ENCODE measurements around the gene RNF212.

- TF ChIP-seq EZH2 (IDR thresholded peaks at IDR 0.05; ENCODE audit: insufficient read depth, poor library complexity, severe bottlenecking) (no peak), EZH2phosphoT487 (IDR thresholded peaks at IDR 0.05; ENCODE audit: insufficient read depth, low read depth) (no peak)
These were observed 32.9 kb downstream of the RNF212 start for GRCh38 chr4:1080432-1080831.

Measured in GM23248 (cell line).